IMR-90 (cell line): ENCODE data around the gene PDCD10. TPM values are rescaled to one million over a fixed set of nuclear protein-coding genes. Genes with fewer than 3 reads are reported as not detected.

ENCODE experiments used
- ATAC-seq: fragments of 200-7000 bp; cut with Tn5 transposase; 2 replicates; pipeline ENCODE4 v1.9.1; 2020; ENCODE audit warnings: low read depth, mild to moderate bottlenecking, moderate library complexity
- BruUV-seq: library from RNA; stranded (reverse); fragments of 400-500 nt; replicated peaks from 2 replicates; lab custom pipeline; 2021; lab: Mats Ljungman, UMichigan
- CTCF ChIA-PET: fragments of 300-600 bp; formaldehyde crosslinking; extraction: SDS; loops from one replicate; lab custom pipeline; 2021; ENCODE audit warnings: antibody characterized with exemption; lab: Yijun Ruan, JAX
- POLR2A ChIA-PET: fragments of 300-600 bp; sonication (Branson Sonifier 250); formaldehyde crosslinking; loops from one replicate; lab custom pipeline; 2022; ENCODE audit warnings: antibody characterized with exemption; ENCODE audit not compliant: unreplicated experiment; lab: Charles Lee
- DNase-seq: peaks from one replicate; pipeline ENCODE4 v3.0.0; 2013
- H2AFZ ChIP-seq: replicated peaks from 2 replicates; pipeline ENCODE3; 2013; ENCODE audit warnings: low read length, mild to moderate bottlenecking; ENCODE audit not compliant: poor library complexity
- H2AK5ac ChIP-seq: 2 replicates; pipeline ENCODE4 v1.6.1; 2013; ENCODE audit warnings: low read depth, low read length, inconsistent platforms
- H2AK9ac ChIP-seq: replicated peaks from 2 replicates; pipeline ENCODE3; 2013; ENCODE audit warnings: mild to moderate bottlenecking, low read depth, low read length, moderate library complexity; ENCODE audit not compliant: poor library complexity
- H2BK120ac ChIP-seq: 2 replicates; pipeline ENCODE4 v1.6.1; 2013; ENCODE audit warnings: low read depth, low read length, inconsistent platforms
- H2BK15ac ChIP-seq: 3 replicates; pipeline ENCODE4 v1.6.1; 2013; ENCODE audit warnings: low read depth, low read length, inconsistent platforms
- H2BK20ac ChIP-seq: 2 replicates; pipeline ENCODE4 v1.6.1; 2013; ENCODE audit warnings: low read depth, mild to moderate bottlenecking, inconsistent platforms, low read length, moderate library complexity
- H2BK5ac ChIP-seq: 2 replicates; pipeline ENCODE4 v1.6.1; 2013; ENCODE audit warnings: mild to moderate bottlenecking, low read depth, low read length, inconsistent platforms; ENCODE audit not compliant: poor library complexity, severe bottlenecking
- H3K14ac ChIP-seq: replicated peaks from 2 replicates; pipeline ENCODE4 v1.6.1; 2013; ENCODE audit warnings: low read depth, low read length, inconsistent platforms
- H3K18ac ChIP-seq: 2 replicates; pipeline ENCODE4 v1.6.1; 2013; ENCODE audit warnings: low read depth, low read length, control low read depth
- H3K23ac ChIP-seq: 2 replicates; pipeline ENCODE4 v1.6.1; 2013; ENCODE audit warnings: low read depth, low read length, inconsistent platforms
- H3K27ac ChIP-seq: 2 replicates; pipeline ENCODE4 v1.5.1; 2013; ENCODE audit warnings: mild to moderate bottlenecking, control low read depth, low read length; ENCODE audit not compliant: insufficient read depth
- H3K27me3 ChIP-seq: 2 replicates; pipeline ENCODE4 v1.6.1; 2013; ENCODE audit warnings: low read length; ENCODE audit not compliant: control insufficient read depth, insufficient read depth
- H3K36me3 ChIP-seq: 2 replicates; pipeline ENCODE4 v1.6.1; 2013; ENCODE audit warnings: low read length, mixed read lengths; ENCODE audit not compliant: control insufficient read depth, insufficient read depth
- H3K4ac ChIP-seq: 2 replicates; pipeline ENCODE4 v1.6.1; 2013; ENCODE audit warnings: low read depth, low read length, inconsistent platforms
- H3K4me1 ChIP-seq: 2 replicates; pipeline ENCODE4 v1.6.1; 2013; ENCODE audit warnings: low read length, mixed read lengths; ENCODE audit not compliant: control insufficient read depth, insufficient read depth
- H3K4me2 ChIP-seq: 2 replicates; pipeline ENCODE4 v1.6.1; 2013; ENCODE audit warnings: low read depth, mild to moderate bottlenecking, control low read depth, low read length, moderate library complexity
- H3K4me3 ChIP-seq: 2 replicates; pipeline ENCODE4 v1.5.1; 2013; ENCODE audit warnings: low read depth, mild to moderate bottlenecking, control low read depth, low read length, moderate library complexity; ENCODE audit not compliant: insufficient read depth
- H3K56ac ChIP-seq: 2 replicates; pipeline ENCODE4 v1.6.1; 2013; ENCODE audit warnings: low read length, inconsistent platforms; ENCODE audit not compliant: insufficient read depth; ENCODE audit errors: extremely low read depth
- H3K79me1 ChIP-seq, 2 experiments: 2 replicates each; pipeline ENCODE4 v1.6.1; 2013; ENCODE audit warnings: low read length in 2 of 2, inconsistent platforms in 1 of 2, low read depth in 1 of 2
- H3K9ac ChIP-seq: 2 replicates; pipeline ENCODE4 v1.6.1; 2013; ENCODE audit warnings: low read depth, low read length, control low read depth
- H3K9me1 ChIP-seq: 2 replicates; pipeline ENCODE4 v1.6.1; 2013; ENCODE audit warnings: low read length, inconsistent platforms; ENCODE audit not compliant: insufficient read depth
- H3K9me3 ChIP-seq: 2 replicates; pipeline ENCODE4 v1.6.1; 2013; ENCODE audit warnings: low read length; ENCODE audit not compliant: control insufficient read depth, insufficient read depth
- H4K20me1 ChIP-seq: 2 replicates; pipeline ENCODE4 v1.6.1; 2013; ENCODE audit warnings: low read length, inconsistent platforms; ENCODE audit not compliant: insufficient read depth
- H4K5ac ChIP-seq: 2 replicates; pipeline ENCODE4 v1.6.1; 2013; ENCODE audit warnings: mild to moderate bottlenecking, low read depth, low read length, control low read depth
- H4K8ac ChIP-seq, 2 experiments: 2 replicates each; pipeline ENCODE4 v1.6.1; 2013; ENCODE audit warnings: low read depth in 2 of 2, low read length in 2 of 2, control low read depth in 1 of 2, inconsistent platforms in 1 of 2
- H4K91ac ChIP-seq: 2 replicates; pipeline ENCODE4 v1.6.1; 2013; ENCODE audit warnings: low read depth, low read length, inconsistent platforms; ENCODE audit not compliant: insufficient read depth
- BHLHE40 ChIP-seq: fragments of 150-350 bp; IDR thresholded peaks from 2 replicates; pipeline ENCODE4 v1.6.1; 2016; ENCODE audit warnings: mild to moderate bottlenecking, low read depth, low read length
- FOS ChIP-seq: fragments of 150-350 bp; IDR thresholded peaks from 2 replicates; pipeline ENCODE4 v1.6.1; 2016; ENCODE audit warnings: low read depth, low read length
- MAZ ChIP-seq: IDR thresholded peaks from 2 replicates; pipeline ENCODE4 v1.6.1; 2012; ENCODE audit warnings: low read depth, mild to moderate bottlenecking, low read length, improper control_type of control experiment, moderate library complexity, borderline replicate concordance
- POLR2A ChIP-seq: IDR thresholded peaks from 2 replicates; pipeline ENCODE4 v1.6.1; 2012; ENCODE audit warnings: mild to moderate bottlenecking, low read depth, low read length
- RFX5 ChIP-seq: IDR thresholded peaks from 2 replicates; pipeline ENCODE4 v1.8.0; 2012; ENCODE audit warnings: low read depth, mild to moderate bottlenecking, low read length, moderate library complexity
- WGBS, 2 experiments: methylation state at CpG; one replicate each; pipeline versions ENCODE4 v1.1.5 to v1.1.7; 2013; ENCODE audit warnings: missing lambda C conversion rate in 2 of 2; ENCODE audit not compliant: insufficient read length in 1 of 2; ENCODE audit errors: extremely low coverage in 2 of 2; 5-methylcytosine and 5-hydroxymethylcytosine counted together
- dilution Hi-C: fragments of 300-500 bp; cut with HindIII; formaldehyde crosslinking; loops from one replicate; pipeline ENCODE4 v1.14.3; 2018; ENCODE audit warnings: low sequenced_read_pairs; ENCODE audit not compliant: unreplicated experiment
- in situ Hi-C: fragments of 300-500 bp; cut with MboI; formaldehyde crosslinking; loops from 3 replicates; pipeline ENCODE4 v1.14.3; 2019; ENCODE audit warnings: low sequenced_read_pairs, inconsistent platforms, mixed read lengths
- intact Hi-C: fragments of 100-400 bp; cut with micrococcal nuclease; formaldehyde crosslinking; loops from 2 replicates; pipeline ENCODE4 v1.10.0; 2022
- polyA plus RNA-seq, 3 experiments: library from polyadenylated mRNA; depleted of rRNA; stranded (reverse); fragments of >200 nt; gene quantifications; 2 replicates each; pipeline ENCODE4 v1.2.3, GENCODE V29; 2012; ENCODE audit warnings: low replicate concordance in 1 of 3
- total RNA-seq: library from RNA; depleted of rRNA; stranded (reverse); fragments of >200 nt; gene quantifications from 2 replicates; pipeline ENCODE4 v1.2.3, GENCODE V29; 2012
- TF ChIP-seq, protein P1 (sequence below): conservative IDR thresholded peaks from 2 replicates; pipeline ENCODE4 v1.5.1; 2012; ENCODE audit warnings: mild to moderate bottlenecking, low read depth, low read length, improper control_type of control experiment
- TF ChIP-seq, protein P2 (sequence below): fragments of 150-350 bp; IDR thresholded peaks from 2 replicates; pipeline ENCODE4 v1.6.1; 2016; ENCODE audit warnings: low read depth, mild to moderate bottlenecking, low read length, moderate library complexity, borderline replicate concordance

The PDCD10 gene
- total and polyA plus RNA-seq, 2 of the 4 experiments (the other 2 are of a cell fraction): 36.7 to 47.3 TPM

GRCh38 chr3:167671878-167672427, 62.7 kb downstream of the PDCD10 start:
- peaks cover 6% of the 10 kb centered on the region; the same call in 1 of the 2 replicates for H3K36me3 ChIP-seq
- no peak overlapping the region for H3K23ac ChIP-seq
- H2BK15ac ChIP-seq: no peak overlapping the region
- H2BK5ac ChIP-seq: no peak overlapping the region
- no peak for ATAC-seq
- intact Hi-C loops: no loop called here
- H3K9me1 ChIP-seq: no peaks in the 10 kb centered on the region
- no CpG with 5 or more reads among the region's 4 CpGs for WGBS, 2 experiments
- no peak overlapping the region for H3K14ac ChIP-seq
- no peaks in the 10 kb centered on the region for H3K79me1 ChIP-seq
- ChIA-PET CTCF (interaction anchor here (1.0 kb wide), 1 partner anchor 13 kb away, joined by 4 read pairs; no protein-coding TSS in a partner anchor), POLR2A (no interaction called here)
- TF ChIP-seq, protein P1, sequence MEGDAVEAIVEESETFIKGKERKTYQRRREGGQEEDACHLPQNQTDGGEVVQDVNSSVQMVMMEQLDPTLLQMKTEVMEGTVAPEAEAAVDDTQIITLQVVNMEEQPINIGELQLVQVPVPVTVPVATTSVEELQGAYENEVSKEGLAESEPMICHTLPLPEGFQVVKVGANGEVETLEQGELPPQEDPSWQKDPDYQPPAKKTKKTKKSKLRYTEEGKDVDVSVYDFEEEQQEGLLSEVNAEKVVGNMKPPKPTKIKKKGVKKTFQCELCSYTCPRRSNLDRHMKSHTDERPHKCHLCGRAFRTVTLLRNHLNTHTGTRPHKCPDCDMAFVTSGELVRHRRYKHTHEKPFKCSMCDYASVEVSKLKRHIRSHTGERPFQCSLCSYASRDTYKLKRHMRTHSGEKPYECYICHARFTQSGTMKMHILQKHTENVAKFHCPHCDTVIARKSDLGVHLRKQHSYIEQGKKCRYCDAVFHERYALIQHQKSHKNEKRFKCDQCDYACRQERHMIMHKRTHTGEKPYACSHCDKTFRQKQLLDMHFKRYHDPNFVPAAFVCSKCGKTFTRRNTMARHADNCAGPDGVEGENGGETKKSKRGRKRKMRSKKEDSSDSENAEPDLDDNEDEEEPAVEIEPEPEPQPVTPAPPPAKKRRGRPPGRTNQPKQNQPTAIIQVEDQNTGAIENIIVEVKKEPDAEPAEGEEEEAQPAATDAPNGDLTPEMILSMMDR: no peak
- TF ChIP-seq, protein P2, sequence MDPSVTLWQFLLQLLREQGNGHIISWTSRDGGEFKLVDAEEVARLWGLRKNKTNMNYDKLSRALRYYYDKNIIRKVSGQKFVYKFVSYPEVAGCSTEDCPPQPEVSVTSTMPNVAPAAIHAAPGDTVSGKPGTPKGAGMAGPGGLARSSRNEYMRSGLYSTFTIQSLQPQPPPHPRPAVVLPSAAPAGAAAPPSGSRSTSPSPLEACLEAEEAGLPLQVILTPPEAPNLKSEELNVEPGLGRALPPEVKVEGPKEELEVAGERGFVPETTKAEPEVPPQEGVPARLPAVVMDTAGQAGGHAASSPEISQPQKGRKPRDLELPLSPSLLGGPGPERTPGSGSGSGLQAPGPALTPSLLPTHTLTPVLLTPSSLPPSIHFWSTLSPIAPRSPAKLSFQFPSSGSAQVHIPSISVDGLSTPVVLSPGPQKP: no peak
- TF ChIP-seq BHLHE40: no peak
- no peak for TF ChIP-seq FOS
- no peak for TF ChIP-seq POLR2A
- no peak for TF ChIP-seq MAZ
- no peak for TF ChIP-seq RFX5
- no peak overlapping the region for H4K8ac ChIP-seq
- H3K9ac ChIP-seq: no peak overlapping the region
- H4K91ac ChIP-seq: no peak overlapping the region
- no peak overlapping the region for H3K4me3 ChIP-seq
- H3K4me1 ChIP-seq: no peaks in the 10 kb centered on the region
- no peak overlapping the region for H3K27ac ChIP-seq
- H2AK9ac ChIP-seq: no peak overlapping the region
- no peak for DNase-seq
- no peak overlapping the region for H2AK5ac ChIP-seq
- H4K5ac ChIP-seq: no peak overlapping the region
- H2AFZ ChIP-seq: no peak overlapping the region
- peaks cover 3% of the 10 kb centered on the region for H3K9me3 ChIP-seq
- H3K27me3 ChIP-seq: no peaks in the 10 kb centered on the region
- in situ Hi-C loops: no loop called here
- H3K18ac ChIP-seq: no peak overlapping the region
- H2BK20ac ChIP-seq: no peak overlapping the region
- no peak overlapping the region for H3K4ac ChIP-seq
- H4K20me1 ChIP-seq: no peaks in the 10 kb centered on the region
- dilution Hi-C loops: no loop called here
- H2BK120ac ChIP-seq: no peak overlapping the region
- no TSS peak for BruUV-seq
- no peak overlapping the region for H3K4me2 ChIP-seq
- no peak overlapping the region for H3K56ac ChIP-seq
